ENCODE results near the gene TDRD6. TPM values are rescaled to one million over a fixed set of nuclear protein-coding genes. Genes with fewer than 3 reads are reported as not detected.
A peak's percentile ranks its signal among the peaks of the same experiment; 100 is the strongest.
"Not testable (repeated sequence)": the region's sequence is repeated elsewhere in the genome, so short reads cannot be mapped to it uniquely, and the experiment has no call there.

TDRD6 gene
- total RNA-seq, 1 donor from 2014 or later, result 0.07 TPM

- DNase-seq (ENCODE audit: low spot score), result no peak
- no peak for TF ChIP-seq CTCF (IDR thresholded peaks at IDR 0.05)
- H3K27me3 Mint-ChIP-seq (ENCODE audit: low read depth), result no peaks in the 10 kb centered on the region
- H3K9me3 Mint-ChIP-seq (ENCODE audit: low read depth), result peaks cover 7% of the 10 kb centered on the region
- no peaks in the 10 kb centered on the region for H3K4me1 Mint-ChIP-seq (ENCODE audit: low read depth)
- no peaks in the 10 kb centered on the region for H3K36me3 Mint-ChIP-seq (ENCODE audit: low read depth)
- H3K4me3 Mint-ChIP-seq (ENCODE audit: unreplicated experiment), result no peak overlapping the region
- H3K27ac Mint-ChIP-seq (ENCODE audit: unreplicated experiment), result no peak overlapping the region
These were observed 42.4 kb upstream of the TDRD6 start for GRCh38 chr6:46645265-46645664.

- H3K36me3 Mint-ChIP-seq (ENCODE audit: low read depth); H3K4me3 Mint-ChIP-seq (ENCODE audit: unreplicated experiment); H3K4me1 Mint-ChIP-seq (ENCODE audit: low read depth); H3K27ac Mint-ChIP-seq (ENCODE audit: unreplicated experiment); H3K27me3 Mint-ChIP-seq (ENCODE audit: low read depth); DNase-seq (ENCODE audit: low spot score); H3K9me3 Mint-ChIP-seq (ENCODE audit: low read depth): not testable (repeated sequence)
These were observed 39.6 kb upstream of the TDRD6 start for GRCh38 chr6:46648108-46648507.

- H3K4me3 Mint-ChIP-seq (ENCODE audit: unreplicated experiment), result no peak overlapping the region
- H3K27me3 Mint-ChIP-seq (ENCODE audit: low read depth), result peaks cover 9% of the 10 kb centered on the region
- no peaks in the 10 kb centered on the region for H3K36me3 Mint-ChIP-seq (ENCODE audit: low read depth)
These were observed 38.7 kb upstream of the TDRD6 start for GRCh38 chr6:46648869-46649492.

GRCh38 chr6:46651006-46651405, 36.7 kb upstream of the TDRD6 start:
- Mint-ChIP-seq H3K4me1 (ENCODE audit: low read depth) (peaks cover 14% of the 10 kb centered on the region), H3K36me3 (ENCODE audit: low read depth) (no peaks in the 10 kb centered on the region), H3K4me3 (ENCODE audit: unreplicated experiment) (no peak overlapping the region), H3K27ac (ENCODE audit: unreplicated experiment) (no peak overlapping the region), H3K9me3 (ENCODE audit: low read depth) (no peaks in the 10 kb centered on the region), H3K27me3 (ENCODE audit: low read depth) (peaks cover 9% of the 10 kb centered on the region)
- DNase-seq (ENCODE audit: low spot score), result no peak
- TF ChIP-seq CTCF (IDR thresholded peaks at IDR 0.05), result no peak

More at GRCh38 chr6:46648869-46649492, 38.7 kb upstream of the TDRD6 start:
- peaks cover 7% of the 10 kb centered on the region for H3K9me3 Mint-ChIP-seq (ENCODE audit: low read depth)
- TF ChIP-seq CTCF (IDR thresholded peaks at IDR 0.05), result no peak
- H3K4me1 Mint-ChIP-seq (ENCODE audit: low read depth), result peaks cover 14% of the 10 kb centered on the region
- DNase-seq (ENCODE audit: low spot score), result no peak
- H3K27ac Mint-ChIP-seq (ENCODE audit: unreplicated experiment), result no peak overlapping the region

- Mint-ChIP-seq H3K27ac (ENCODE audit: unreplicated experiment) (no peak overlapping the region), H3K27me3 (ENCODE audit: low read depth) (peaks cover 9% of the 10 kb centered on the region), H3K4me1 (ENCODE audit: low read depth) (peaks cover 14% of the 10 kb centered on the region), H3K36me3 (ENCODE audit: low read depth) (no peaks in the 10 kb centered on the region), H3K4me3 (ENCODE audit: unreplicated experiment) (peak overlapping the region; percentile 97), H3K9me3 (ENCODE audit: low read depth) (no peaks in the 10 kb centered on the region)
- DNase-seq (ENCODE audit: low spot score), result no peak
- TF ChIP-seq CTCF (IDR thresholded peaks at IDR 0.05), result no peak
These were observed 35.9 kb upstream of the TDRD6 start for GRCh38 chr6:46651816-46652215.

GRCh38 chr6:46652232-46652602, 35.5 kb upstream of the TDRD6 start:
- no peaks in the 10 kb centered on the region for H3K36me3 Mint-ChIP-seq (ENCODE audit: low read depth)
- H3K27me3 Mint-ChIP-seq (ENCODE audit: low read depth), result peaks cover 9% of the 10 kb centered on the region
- H3K27ac Mint-ChIP-seq (ENCODE audit: unreplicated experiment), result peak overlapping the region; percentile 23
- peak overlapping the region; percentile 97 for H3K4me3 Mint-ChIP-seq (ENCODE audit: unreplicated experiment)
- no peak for TF ChIP-seq CTCF (IDR thresholded peaks at IDR 0.05)
- no peak for DNase-seq (ENCODE audit: low spot score)
- no peaks in the 10 kb centered on the region for H3K9me3 Mint-ChIP-seq (ENCODE audit: low read depth)
- peaks cover 14% of the 10 kb centered on the region for H3K4me1 Mint-ChIP-seq (ENCODE audit: low read depth)

All from chondrocyte (in vitro differentiated cells).